Neuron (in vitro differentiated cells): ENCODE data around the gene METRNL.
"Not testable (repeated sequence)": the region's sequence is repeated elsewhere in the genome, so short reads cannot be mapped to it uniquely, and the experiment has no call there.

Experiments used
- H2AFZ ChIP-seq: one replicate; pipeline ENCODE4 v1.6.1; 2013; ENCODE audit warnings: low read depth, mild to moderate bottlenecking, inconsistent platforms, low read length, moderate library complexity
- H3K27me3 ChIP-seq: one replicate; pipeline ENCODE4 v1.6.1; 2013; ENCODE audit warnings: low read length; ENCODE audit not compliant: insufficient read depth
- H3K36me3 ChIP-seq: one replicate; pipeline ENCODE4 v1.6.1; 2013; ENCODE audit warnings: low read length; ENCODE audit not compliant: insufficient read depth
- H3K4me1 ChIP-seq: one replicate; pipeline ENCODE4 v1.6.1; 2013; ENCODE audit warnings: low read length; ENCODE audit not compliant: insufficient read depth
- H3K4me3 ChIP-seq: 2 replicates; pipeline ENCODE4 v1.5.1; 2013; ENCODE audit warnings: mild to moderate bottlenecking, low read length, moderate library complexity
- H3K9me3 ChIP-seq: one replicate; pipeline ENCODE4 v1.6.1; 2013; ENCODE audit warnings: low read length

METRNL gene

GRCh38 chr17:83042522-83043158 is 36.8 kb upstream of the METRNL start:
- no peaks in the 10 kb centered on the region for H3K27me3 ChIP-seq
- peaks cover 8% of the 10 kb centered on the region for H3K4me1 ChIP-seq
- no peak overlapping the region for H2AFZ ChIP-seq
- peaks cover 12% of the 10 kb centered on the region for H3K36me3 ChIP-seq
- H3K9me3 ChIP-seq: peaks cover 30% of the 10 kb centered on the region
- H3K4me3 ChIP-seq: no peak overlapping the region

GRCh38 chr17:83044479-83044878 is 34.9 kb upstream of the METRNL start:
- peaks cover 33% of the 10 kb centered on the region for H3K9me3 ChIP-seq

GRCh38 chr17:83046448-83047181 is 32.8 kb upstream of the METRNL start:
- Histone ChIP-seq H3K27me3 (no peaks in the 10 kb centered on the region), H3K36me3 (peaks cover 19% of the 10 kb centered on the region), H3K9me3 (peaks cover 22% of the 10 kb centered on the region), H2AFZ (no peak overlapping the region), H3K4me1 (no peaks in the 10 kb centered on the region), H3K4me3 (no peak overlapping the region)

More at GRCh38 chr17:83044479-83044878, 34.9 kb upstream of the METRNL start:
- H3K4me1 ChIP-seq, H3K27me3 ChIP-seq, H3K4me3 ChIP-seq, H2AFZ ChIP-seq: not testable (repeated sequence)
- peaks cover 19% of the 10 kb centered on the region for H3K36me3 ChIP-seq

- H3K4me1 ChIP-seq: peaks cover 3% of the 10 kb centered on the region
- peaks cover 18% of the 10 kb centered on the region for H3K9me3 ChIP-seq
- no peak overlapping the region for H2AFZ ChIP-seq
- no peaks in the 10 kb centered on the region for H3K27me3 ChIP-seq
- H3K36me3 ChIP-seq: peaks cover 19% of the 10 kb centered on the region
- H3K4me3 ChIP-seq: no peak overlapping the region
Measured at GRCh38 chr17:83047182-83047478, 32.3 kb upstream of the METRNL start.

GRCh38 chr17:83047818-83048475 is 31.5 kb upstream of the METRNL start:
- not testable (repeated sequence) for H3K4me1 ChIP-seq, H3K27me3 ChIP-seq, H3K4me3 ChIP-seq, H2AFZ ChIP-seq
- H3K9me3 ChIP-seq: peaks cover 14% of the 10 kb centered on the region
- peaks cover 19% of the 10 kb centered on the region for H3K36me3 ChIP-seq

- Histone ChIP-seq H3K27me3 (no peaks in the 10 kb centered on the region), H3K36me3 (peaks cover 17% of the 10 kb centered on the region), H3K4me3 (peak overlapping the region; percentile 57), H3K4me1 (peaks cover 4% of the 10 kb centered on the region), H3K9me3 (peaks cover 16% of the 10 kb centered on the region), H2AFZ (peak overlapping the region; percentile 74)
Measured at GRCh38 chr17:83050651-83051395, 28.6 kb upstream of the METRNL start.

GRCh38 chr17:83051396-83052240 is 27.8 kb upstream of the METRNL start:
- Histone ChIP-seq H3K4me1 (peaks cover 4% of the 10 kb centered on the region), H2AFZ (peak overlapping the region; percentile 74), H3K27me3 (no peaks in the 10 kb centered on the region), H3K36me3 (peaks cover 12% of the 10 kb centered on the region), H3K4me3 (peak overlapping the region; percentile 57), H3K9me3 (peaks cover 11% of the 10 kb centered on the region)

DNA sequence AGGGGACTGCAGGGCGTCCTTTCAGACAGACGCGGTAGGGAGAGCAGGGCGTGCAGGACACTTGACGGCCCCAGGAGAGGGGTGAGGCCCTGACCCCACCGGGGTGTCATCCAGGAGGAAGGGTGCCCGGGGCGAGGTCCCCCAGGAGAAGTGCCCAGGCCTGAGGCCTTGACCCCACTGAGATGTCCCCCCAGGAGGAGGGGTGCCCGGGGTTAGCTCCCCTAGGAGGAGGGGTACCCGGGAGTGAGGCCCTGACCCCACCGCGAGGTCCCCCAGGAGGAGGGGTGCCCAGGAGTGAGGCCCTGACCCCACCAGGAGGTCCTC is 27.2 kb upstream of the METRNL start:
- Histone ChIP-seq H3K36me3 (peaks cover 7% of the 10 kb centered on the region), H3K4me3 (peak overlapping the region; percentile 57), H3K4me1 (peaks cover 4% of the 10 kb centered on the region), H3K9me3 (peaks cover 5% of the 10 kb centered on the region), H3K27me3 (no peaks in the 10 kb centered on the region), H2AFZ (peak overlapping the region; percentile 52)

GRCh38 chr17:83053021-83053681 is 26.3 kb upstream of the METRNL start:
- Histone ChIP-seq H3K4me1 (peaks cover 4% of the 10 kb centered on the region), H2AFZ (no peak overlapping the region), H3K27me3 (no peaks in the 10 kb centered on the region), H3K36me3 (peaks cover 7% of the 10 kb centered on the region), H3K9me3 (peaks cover 5% of the 10 kb centered on the region), H3K4me3 (no peak overlapping the region)

DNA sequence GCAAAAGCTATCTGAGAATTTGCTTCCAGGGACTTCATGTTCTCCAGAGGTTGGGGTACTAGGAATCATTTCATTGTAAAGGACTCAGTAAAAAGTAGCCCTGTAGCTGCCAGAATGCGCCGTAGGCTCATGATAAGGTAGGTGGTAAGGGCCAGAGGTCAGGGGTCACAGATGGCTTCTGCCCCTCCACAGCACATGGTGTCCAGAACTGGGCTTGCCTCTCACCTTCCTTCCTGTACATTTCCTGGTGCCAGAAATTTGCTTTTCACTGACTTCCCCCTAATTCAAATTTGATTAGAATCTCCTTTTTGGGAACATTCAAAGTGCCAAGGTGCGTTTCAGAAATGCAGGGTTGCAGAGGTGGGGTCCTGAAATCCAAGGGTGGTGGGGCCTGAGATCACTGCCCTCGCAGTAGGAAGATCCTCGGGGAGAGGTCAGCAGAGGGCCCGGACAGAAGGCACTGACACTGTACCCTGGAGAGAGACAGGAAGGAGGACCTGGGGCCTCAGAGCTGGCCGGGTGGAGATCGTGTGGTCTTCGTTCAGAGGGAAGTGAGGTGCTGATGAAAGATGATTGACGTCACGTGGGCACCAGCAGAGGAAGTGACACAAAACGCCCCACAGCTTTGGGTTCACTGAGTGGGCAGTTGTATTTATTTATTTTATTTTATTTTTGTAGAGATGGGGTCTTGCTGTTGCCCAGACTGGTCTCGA is 25.5 kb upstream of the METRNL start:
- Histone ChIP-seq H3K4me1 (peaks cover 4% of the 10 kb centered on the region), H2AFZ (no peak overlapping the region), H3K27me3 (no peaks in the 10 kb centered on the region), H3K36me3 (no peaks in the 10 kb centered on the region), H3K9me3 (peaks cover 2% of the 10 kb centered on the region), H3K4me3 (no peak overlapping the region)

- H2AFZ ChIP-seq: no peak overlapping the region
- peaks cover 2% of the 10 kb centered on the region for H3K9me3 ChIP-seq
- peaks cover 4% of the 10 kb centered on the region for H3K4me1 ChIP-seq
- H3K36me3 ChIP-seq: no peaks in the 10 kb centered on the region
- no peaks in the 10 kb centered on the region for H3K27me3 ChIP-seq
- no peak overlapping the region for H3K4me3 ChIP-seq
Measured at GRCh38 chr17:83054518-83055125, 24.8 kb upstream of the METRNL start.
